HEK293T (cell line): ENCODE measurements around the gene OR2V2.

ENCODE experiments used
- CTCF ChIA-PET: fragments of 350-600 bp; formaldehyde crosslinking; extraction: SDS; loops from one replicate; lab custom pipeline; 2021; ENCODE audit warnings: antibody characterized with exemption, inconsistent platforms; lab: Yijun Ruan, JAX
- POLR2A ChIA-PET: fragments of 350-600 bp; formaldehyde crosslinking; extraction: SDS; loops from one replicate; lab custom pipeline; 2020; ENCODE audit warnings: antibody characterized with exemption, inconsistent platforms; lab: Yijun Ruan, JAX
- DNase-seq: peaks from one replicate; pipeline ENCODE4 v3.0.0; 2012; ENCODE audit warnings: mixed read lengths; ENCODE audit errors: extremely low spot score
- ARNT ChIP-seq: fragments of 450-650 bp; IDR thresholded peaks from 2 replicates; pipeline ENCODE4 v1.6.1; 2017; ENCODE audit warnings: mild to moderate bottlenecking
- BHLHE40 ChIP-seq: fragments of 450-650 bp; IDR thresholded peaks from 2 replicates; pipeline ENCODE4 v1.6.1; 2016; ENCODE audit warnings: mild to moderate bottlenecking, moderate library complexity, borderline replicate concordance
- CTBP1 ChIP-seq: fragments of 450-650 bp; IDR thresholded peaks from 2 replicates; pipeline ENCODE4 v1.6.1; 2016; ENCODE audit warnings: borderline replicate concordance
- ELF4 ChIP-seq: fragments of 450-650 bp; IDR thresholded peaks from 2 replicates; pipeline ENCODE4 v1.6.1; 2017; ENCODE audit warnings: antibody characterized with exemption
- FOXA1 ChIP-seq: fragments of 450-650 bp; IDR thresholded peaks from 2 replicates; pipeline ENCODE4 v1.6.1; 2016; ENCODE audit warnings: mild to moderate bottlenecking
- FOXK2 ChIP-seq: fragments of 450-650 bp; IDR thresholded peaks from 2 replicates; pipeline ENCODE4 v1.6.1; 2016; ENCODE audit warnings: mild to moderate bottlenecking
- FOXM1 ChIP-seq: fragments of 450-650 bp; IDR thresholded peaks from 2 replicates; pipeline ENCODE4 v1.6.1; 2017; ENCODE audit warnings: mild to moderate bottlenecking, borderline replicate concordance
- HDGF ChIP-seq: fragments of 450-650 bp; IDR thresholded peaks from 2 replicates; pipeline ENCODE4 v1.6.1; 2017; ENCODE audit warnings: antibody characterized with exemption, borderline replicate concordance
- L3MBTL2 ChIP-seq: fragments of 450-650 bp; conservative IDR thresholded peaks from 2 replicates; pipeline ENCODE4 v1.6.1; 2016; ENCODE audit warnings: mild to moderate bottlenecking
- LEF1 ChIP-seq: fragments of 450-650 bp; IDR thresholded peaks from 2 replicates; pipeline ENCODE4 v1.6.1; 2017; ENCODE audit warnings: mild to moderate bottlenecking, borderline replicate concordance
- NFRKB ChIP-seq: fragments of 450-650 bp; IDR thresholded peaks from 2 replicates; pipeline ENCODE4 v1.6.1; 2016; ENCODE audit warnings: mild to moderate bottlenecking, moderate library complexity
- SP1 ChIP-seq: fragments of 450-650 bp; IDR thresholded peaks from 2 replicates; pipeline ENCODE4 v1.6.1; 2017
- SUZ12 ChIP-seq: fragments of 450-650 bp; IDR thresholded peaks from 2 replicates; pipeline ENCODE4 v1.6.1; 2016; ENCODE audit warnings: mild to moderate bottlenecking
- TARDBP ChIP-seq: fragments of 450-650 bp; IDR thresholded peaks from 2 replicates; pipeline ENCODE4 v1.6.1; 2016
- ZNF384 ChIP-seq: fragments of 450-650 bp; IDR thresholded peaks from 2 replicates; pipeline ENCODE4 v1.6.1; 2016
- TF ChIP-seq, protein P1 (sequence below): fragments of 450-650 bp; IDR thresholded peaks from 2 replicates; pipeline ENCODE4 v1.6.1; 2016

Gene OR2V2

DNA sequence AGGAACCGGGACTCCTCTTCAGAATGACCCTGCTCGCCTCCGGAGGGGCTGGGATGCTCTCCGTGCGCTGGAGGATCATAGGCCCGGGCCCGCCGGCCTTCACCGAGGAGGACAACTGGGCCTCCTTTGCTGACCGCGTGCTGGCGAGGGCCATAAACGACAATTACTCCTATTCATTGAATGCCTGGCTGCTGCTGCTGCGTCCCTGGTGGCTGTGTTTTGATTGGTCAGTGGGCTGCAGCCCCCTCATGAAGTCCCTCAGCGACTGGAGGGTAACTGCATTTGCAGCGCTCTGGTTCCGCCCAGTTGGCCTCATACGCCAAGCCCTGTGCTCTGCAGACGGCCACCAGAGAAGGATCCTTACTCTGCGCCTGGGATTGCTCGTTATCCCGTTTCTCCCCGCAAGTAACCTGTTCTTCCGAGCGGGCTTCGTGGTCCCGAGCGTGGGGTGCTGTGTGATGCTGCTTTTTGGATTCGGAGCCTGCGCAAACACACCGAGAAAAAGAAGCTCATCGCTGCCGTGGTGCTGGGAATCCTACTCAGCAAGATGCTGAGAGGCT is 33.0 kb upstream of the OR2V2 start:
- ChIA-PET POLR2A (no interaction called here), CTCF (no interaction called here)
- TF ChIP-seq ZNF384 (no peak), LEF1 (no peak)
- DNase-seq, result no peak

DNA sequence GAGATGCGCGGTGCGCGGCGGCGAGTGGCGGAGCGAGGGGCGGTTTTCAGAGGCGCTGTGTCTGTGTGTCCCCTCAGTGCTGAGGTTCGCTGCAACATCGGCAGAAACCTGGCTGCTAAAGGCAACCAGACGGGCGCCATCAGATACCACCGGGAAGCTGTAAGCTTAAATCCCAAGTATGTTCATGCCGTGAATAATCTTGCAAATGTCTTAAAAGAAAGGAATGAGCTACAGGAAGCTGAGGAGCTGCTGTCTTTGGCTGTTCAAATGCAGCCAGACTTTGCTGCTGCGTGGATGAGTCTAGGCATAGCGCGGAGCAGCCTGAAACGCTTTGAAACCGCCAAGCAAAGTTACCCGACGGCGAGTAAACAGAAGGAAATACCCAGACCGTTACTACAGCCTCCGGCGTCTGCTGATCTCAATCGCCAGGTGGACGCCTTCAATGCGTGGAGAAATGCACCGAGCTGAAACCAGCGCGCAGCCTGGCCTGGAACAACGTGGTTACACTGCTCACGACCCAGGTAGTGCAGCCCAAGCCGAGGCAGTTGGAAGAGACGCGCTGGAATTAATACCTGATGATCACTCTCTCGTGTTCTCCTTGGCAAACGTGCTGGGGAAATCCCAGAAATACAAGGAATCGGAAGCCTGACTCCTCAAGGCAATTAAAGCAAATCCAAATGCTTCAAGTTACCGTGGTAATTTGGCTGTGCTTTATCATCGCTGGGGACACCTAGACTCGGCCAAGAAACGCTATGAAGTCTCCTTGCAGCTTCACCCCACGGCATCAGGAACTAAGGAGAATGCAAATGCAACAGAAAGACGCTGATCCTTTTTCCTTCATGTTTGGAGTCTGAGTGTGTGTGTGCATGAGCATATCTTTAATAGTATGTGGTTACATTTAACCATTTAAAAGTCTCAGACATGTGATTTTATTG is 32.3 kb upstream of the OR2V2 start:
- no peak for TF ChIP-seq L3MBTL2
- no peak for TF ChIP-seq LEF1
- no peak for TF ChIP-seq SP1
- TF ChIP-seq NFRKB, result no peak
- TF ChIP-seq, protein P1, sequence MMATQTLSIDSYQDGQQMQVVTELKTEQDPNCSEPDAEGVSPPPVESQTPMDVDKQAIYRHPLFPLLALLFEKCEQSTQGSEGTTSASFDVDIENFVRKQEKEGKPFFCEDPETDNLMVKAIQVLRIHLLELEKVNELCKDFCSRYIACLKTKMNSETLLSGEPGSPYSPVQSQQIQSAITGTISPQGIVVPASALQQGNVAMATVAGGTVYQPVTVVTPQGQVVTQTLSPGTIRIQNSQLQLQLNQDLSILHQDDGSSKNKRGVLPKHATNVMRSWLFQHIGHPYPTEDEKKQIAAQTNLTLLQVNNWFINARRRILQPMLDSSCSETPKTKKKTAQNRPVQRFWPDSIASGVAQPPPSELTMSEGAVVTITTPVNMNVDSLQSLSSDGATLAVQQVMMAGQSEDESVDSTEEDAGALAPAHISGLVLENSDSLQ, result no peak
- no peak for TF ChIP-seq FOXA1
- no peak for TF ChIP-seq SUZ12
- no peak for TF ChIP-seq ARNT
- no peak for TF ChIP-seq ELF4
- TF ChIP-seq TARDBP, result no peak
- no peak for TF ChIP-seq ZNF384
- no peak for TF ChIP-seq HDGF
- no peak for TF ChIP-seq FOXK2
- no peak for TF ChIP-seq FOXM1
- TF ChIP-seq BHLHE40, result no peak
- ChIA-PET CTCF (no interaction called here), POLR2A (no interaction called here)
- DNase-seq, result no peak

DNA sequence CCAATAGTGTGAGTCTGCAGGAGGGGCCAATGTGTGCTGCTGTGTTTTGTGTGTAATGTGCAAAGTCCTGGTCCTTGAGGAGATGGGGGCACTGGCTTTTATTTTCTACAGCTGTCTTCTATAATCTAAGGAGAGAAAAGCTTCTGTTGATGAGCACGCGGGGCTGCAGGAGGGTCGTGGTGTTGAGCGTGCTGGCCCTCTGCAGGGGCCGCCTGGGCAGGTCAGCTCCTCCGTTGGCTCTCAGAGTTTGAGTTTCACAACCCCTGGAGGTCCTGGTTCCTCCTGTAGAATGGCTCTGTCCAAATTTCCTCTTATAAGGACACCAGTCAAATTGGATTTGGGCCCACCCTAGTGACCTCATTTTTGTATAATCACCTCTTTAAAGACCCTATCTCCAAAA is 29.0 kb upstream of the OR2V2 start:
- DNase-seq, result no peak
- ChIA-PET CTCF (interaction anchor here (0.6 kb wide), 1 partner anchor 51 kb away, joined by 5 read pairs; no protein-coding TSS in a partner anchor), POLR2A (no interaction called here)
- TF ChIP-seq SUZ12 (no peak), BHLHE40 (no peak), LEF1 (no peak), ZNF384 (no peak), TARDBP (no peak), SP1 (no peak)

DNA sequence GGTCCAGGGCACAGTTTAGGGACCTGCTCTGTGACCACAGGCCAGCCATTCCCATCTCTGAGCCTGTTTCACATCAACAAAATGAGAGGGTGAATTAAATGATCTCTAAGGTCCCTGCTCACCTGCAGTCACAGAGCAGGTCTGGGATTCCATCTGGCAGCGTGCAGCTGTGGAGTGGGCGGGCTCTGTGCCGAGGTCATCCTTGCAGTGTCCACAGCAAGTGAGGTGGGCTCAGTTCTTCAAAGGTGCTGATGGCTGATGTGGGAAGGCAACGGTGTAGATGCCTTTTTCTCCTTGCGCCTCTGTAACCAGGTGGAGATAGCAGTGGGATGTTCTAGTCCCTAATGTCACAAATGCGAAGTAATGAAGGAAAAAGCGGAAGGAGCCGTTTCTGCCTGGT is 28.3 kb upstream of the OR2V2 start:
- no peak for TF ChIP-seq FOXM1
- TF ChIP-seq SUZ12, result no peak
- TF ChIP-seq CTBP1, result no peak
- TF ChIP-seq LEF1, result no peak
- TF ChIP-seq BHLHE40, result no peak
- no peak for TF ChIP-seq HDGF
- no peak for TF ChIP-seq FOXK2
- ChIA-PET CTCF (no interaction called here), POLR2A (no interaction called here)
- DNase-seq, result no peak

DNA sequence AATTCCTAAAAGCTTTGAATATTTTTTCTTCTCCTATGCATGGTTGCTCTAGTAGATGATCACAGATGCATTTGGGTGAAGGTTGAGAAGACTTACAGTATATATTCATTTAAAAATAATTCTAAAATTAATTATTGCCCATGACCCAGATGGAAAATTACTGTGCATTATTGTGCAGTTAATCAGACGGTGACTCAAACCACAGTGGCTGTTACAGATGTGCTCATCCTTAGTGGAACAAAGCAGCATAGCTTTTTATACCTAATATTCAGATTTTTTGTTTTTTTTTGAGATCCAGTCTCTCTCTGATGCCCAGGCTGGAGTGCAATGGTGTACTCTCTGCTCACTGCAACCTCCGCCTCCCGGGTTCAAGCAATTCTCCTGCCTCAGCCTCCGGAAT is 27.1 kb upstream of the OR2V2 start:
- no peak for TF ChIP-seq FOXA1
- POLR2A ChIA-PET, result no interaction called here
- DNase-seq, result no peak
- CTCF ChIA-PET, result no interaction called here

DNA sequence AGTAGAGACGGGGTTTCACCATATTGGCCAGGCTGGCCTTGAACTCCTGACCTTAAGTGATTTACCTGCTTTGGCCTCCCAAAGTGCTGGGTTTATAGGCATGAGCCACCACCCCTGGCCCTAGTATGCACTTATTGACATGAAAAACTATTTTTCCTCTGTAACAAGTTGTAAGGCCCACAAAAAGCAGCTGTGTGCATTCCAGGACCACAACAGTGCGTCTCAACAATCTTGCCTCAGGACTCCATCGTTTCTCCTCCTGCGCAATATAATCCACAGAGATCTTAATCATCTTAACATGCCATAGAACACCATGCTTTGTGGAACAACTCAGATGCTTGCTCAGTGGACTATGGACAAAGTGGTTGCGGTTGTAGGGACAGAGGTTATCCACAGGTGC is 26.6 kb upstream of the OR2V2 start:
- CTCF ChIA-PET, result no interaction called here
- POLR2A ChIA-PET, result no interaction called here

DNA sequence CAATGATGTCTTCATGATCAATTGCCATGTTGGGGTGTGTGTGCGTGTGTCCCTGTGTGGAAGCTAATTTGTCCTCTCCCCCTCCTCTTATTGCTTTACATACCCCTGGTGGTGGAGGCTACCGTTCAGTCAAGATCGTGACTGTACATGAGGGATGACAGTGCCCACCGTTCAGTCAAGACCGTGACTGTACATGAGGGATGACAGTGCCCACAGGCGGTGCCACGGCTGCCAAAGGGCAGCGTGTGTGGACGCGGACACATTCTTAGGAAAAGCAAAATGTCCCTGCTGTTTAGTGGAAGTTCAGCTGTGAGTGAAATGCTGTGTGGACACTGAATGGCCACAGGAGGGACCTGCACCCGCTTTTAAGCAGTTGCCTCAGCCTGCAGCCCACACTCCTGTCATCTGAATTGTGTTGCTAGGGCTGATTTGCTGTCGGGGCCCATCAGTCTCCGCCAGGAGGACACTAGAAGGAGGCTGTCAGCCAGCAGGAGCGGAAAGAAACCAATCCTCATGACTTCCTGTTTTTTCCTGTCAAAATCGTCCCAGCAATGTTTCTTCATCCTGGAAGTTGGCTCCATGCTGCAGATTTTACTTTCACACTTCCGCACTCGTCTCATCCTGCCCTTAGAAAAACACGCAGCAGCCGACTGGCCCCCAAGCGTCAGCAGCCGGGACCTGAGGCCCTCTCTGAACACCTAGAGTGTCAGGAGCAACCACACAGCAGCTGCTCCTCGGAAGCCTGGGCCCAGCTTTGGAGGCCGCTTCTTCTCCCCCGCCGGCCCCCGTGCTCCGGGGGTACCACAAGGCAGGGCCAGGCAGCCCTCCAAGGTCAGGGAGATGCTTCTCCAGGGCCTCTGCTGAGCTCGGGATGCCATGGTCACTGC is 25.5 kb upstream of the OR2V2 start:
- CTCF ChIA-PET, result no interaction called here
- POLR2A ChIA-PET, result no interaction called here
- no peak for DNase-seq
- TF ChIP-seq FOXM1 (no peak), LEF1 (no peak), BHLHE40 (no peak), CTBP1 (no peak), NFRKB (no peak), SUZ12 (no peak), FOXK2 (no peak)

More for the DNA sequence above, 26.6 kb upstream of the OR2V2 start:
- TF ChIP-seq ZNF384 (no peak), BHLHE40 (no peak), ELF4 (no peak), L3MBTL2 (no peak), FOXK2 (no peak)
- DNase-seq, result no peak
